MCF 10A (cell line): ENCODE results near the gene LIMS2. TPM values are rescaled to one million over a fixed set of nuclear protein-coding genes. Genes with fewer than 3 reads are reported as not detected.

Source experiments
- BruUV-seq: library from RNA; stranded (reverse); fragments of 400-500 nt; replicated peaks from 2 replicates; lab custom pipeline; 2021; lab: Mats Ljungman, UMichigan
- CTCF ChIA-PET: fragments of 300-600 bp; sonication (Branson Sonifier 250); formaldehyde crosslinking; extraction: SDS; loops from one replicate; lab custom pipeline; 2021; ENCODE audit warnings: antibody characterized with exemption, inconsistent platforms; lab: Yijun Ruan, JAX
- POLR2A ChIA-PET: fragments of 300-600, 350-650 bp; sonication (Branson Sonifier 250); formaldehyde crosslinking; extraction: SDS; loops from one replicate; lab custom pipeline; 2020; ENCODE audit warnings: antibody characterized with exemption, inconsistent platforms; lab: Yijun Ruan, JAX
- DNase-seq: peaks from one replicate; pipeline ENCODE4 v3.0.0-alpha.2; 2018; ENCODE audit not compliant: unreplicated experiment
- H3K27ac Mint-ChIP-seq: one replicate; pipeline ENCODE4 v1.8.0; 2022; ENCODE audit warnings: mild to moderate bottlenecking, low read depth, mixed read lengths; ENCODE audit not compliant: unreplicated experiment
- H3K27me3 Mint-ChIP-seq: one replicate; pipeline ENCODE4 v1.8.0; 2022; ENCODE audit warnings: mixed read lengths; ENCODE audit not compliant: insufficient read depth, unreplicated experiment
- H3K36me3 Mint-ChIP-seq: one replicate; pipeline ENCODE4 v1.8.0; 2022; ENCODE audit warnings: mild to moderate bottlenecking, moderate library complexity, mixed read lengths; ENCODE audit not compliant: insufficient read depth, unreplicated experiment
- H3K4me1 Mint-ChIP-seq: one replicate; pipeline ENCODE4 v1.8.0; 2022; ENCODE audit warnings: mixed read lengths; ENCODE audit not compliant: insufficient read depth, unreplicated experiment
- H3K4me3 Mint-ChIP-seq: one replicate; pipeline ENCODE4 v1.8.0; 2022; ENCODE audit warnings: mild to moderate bottlenecking, moderate library complexity, mixed read lengths; ENCODE audit not compliant: unreplicated experiment
- H3K9me3 Mint-ChIP-seq: one replicate; pipeline ENCODE4 v1.8.0; 2022; ENCODE audit warnings: mixed read lengths; ENCODE audit not compliant: unreplicated experiment
- intact Hi-C: fragments of 100-400 bp; cut with micrococcal nuclease; formaldehyde crosslinking; loops from 2 replicates; pipeline ENCODE4 v1.14.1; 2022
- total RNA-seq: library from RNA; stranded (reverse); gene quantifications from 2 replicates; pipeline ENCODE4 v1.2.3, GENCODE V29; 2022
- TF ChIP-seq, protein P1 (sequence below): fragments of 200-600 bp; IDR thresholded peaks from one replicate; pipeline ENCODE4 v1.8.0; 2022; ENCODE audit warnings: antibody characterized with exemption, mild to moderate bottlenecking; ENCODE audit not compliant: unreplicated experiment

Gene LIMS2
- total RNA-seq, 1 experiment from 2014 or later: not detected

DNA sequence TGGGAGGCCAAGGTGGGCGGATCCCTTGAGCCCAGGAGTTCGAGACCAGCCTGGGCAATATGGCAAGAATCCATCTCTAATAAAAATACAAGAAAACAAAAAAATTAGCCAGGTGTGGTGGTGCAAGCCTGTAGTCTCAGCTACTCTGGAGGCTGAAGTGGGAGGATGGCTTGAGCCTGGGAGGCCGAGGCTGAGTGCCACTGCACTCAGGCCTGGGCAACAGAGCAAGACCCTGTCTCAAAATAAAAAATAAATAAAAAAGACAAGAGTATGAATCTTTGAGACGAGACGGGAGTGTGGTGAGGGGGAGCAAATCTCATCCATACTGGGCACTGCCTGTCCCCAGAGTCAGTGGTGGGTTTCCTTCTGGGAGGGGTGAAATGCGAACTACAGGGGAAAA, 17.2 kb downstream of the LIMS2 start:
- BruUV-seq: no TSS peak
- TF ChIP-seq, protein P1, sequence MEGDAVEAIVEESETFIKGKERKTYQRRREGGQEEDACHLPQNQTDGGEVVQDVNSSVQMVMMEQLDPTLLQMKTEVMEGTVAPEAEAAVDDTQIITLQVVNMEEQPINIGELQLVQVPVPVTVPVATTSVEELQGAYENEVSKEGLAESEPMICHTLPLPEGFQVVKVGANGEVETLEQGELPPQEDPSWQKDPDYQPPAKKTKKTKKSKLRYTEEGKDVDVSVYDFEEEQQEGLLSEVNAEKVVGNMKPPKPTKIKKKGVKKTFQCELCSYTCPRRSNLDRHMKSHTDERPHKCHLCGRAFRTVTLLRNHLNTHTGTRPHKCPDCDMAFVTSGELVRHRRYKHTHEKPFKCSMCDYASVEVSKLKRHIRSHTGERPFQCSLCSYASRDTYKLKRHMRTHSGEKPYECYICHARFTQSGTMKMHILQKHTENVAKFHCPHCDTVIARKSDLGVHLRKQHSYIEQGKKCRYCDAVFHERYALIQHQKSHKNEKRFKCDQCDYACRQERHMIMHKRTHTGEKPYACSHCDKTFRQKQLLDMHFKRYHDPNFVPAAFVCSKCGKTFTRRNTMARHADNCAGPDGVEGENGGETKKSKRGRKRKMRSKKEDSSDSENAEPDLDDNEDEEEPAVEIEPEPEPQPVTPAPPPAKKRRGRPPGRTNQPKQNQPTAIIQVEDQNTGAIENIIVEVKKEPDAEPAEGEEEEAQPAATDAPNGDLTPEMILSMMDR: no peak
- POLR2A ChIA-PET: no interaction called here
- DNase-seq: no peak
- Mint-ChIP-seq H3K4me3 (no peak overlapping the region), H3K27ac (no peak overlapping the region), H3K27me3 (no peaks in the 10 kb centered on the region), H3K9me3 (no peaks in the 10 kb centered on the region), H3K36me3 (no peaks in the 10 kb centered on the region), H3K4me1 (no peaks in the 10 kb centered on the region)
- intact Hi-C loops: no loop called here
- CTCF ChIA-PET: no interaction called here

DNA sequence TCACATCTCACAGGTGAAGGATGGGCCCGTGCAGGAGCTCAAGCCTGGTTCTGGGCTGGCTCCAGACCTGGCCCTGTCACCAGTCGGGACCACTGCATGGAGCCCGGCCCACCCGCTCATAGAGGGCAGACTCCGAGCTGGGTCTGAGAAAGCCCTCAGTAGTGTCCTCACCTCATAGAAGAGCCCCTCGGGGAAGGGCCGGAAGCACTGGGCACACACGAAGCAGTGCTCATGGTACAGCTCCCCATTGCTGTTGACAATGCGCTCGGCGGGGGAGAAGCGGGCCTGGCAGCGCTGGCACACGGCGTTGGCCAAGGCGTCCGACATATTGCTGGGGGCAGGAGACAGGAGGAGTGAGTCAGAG, 18.1 kb downstream of the LIMS2 start:
- H3K27ac Mint-ChIP-seq: no peak overlapping the region

DNA sequence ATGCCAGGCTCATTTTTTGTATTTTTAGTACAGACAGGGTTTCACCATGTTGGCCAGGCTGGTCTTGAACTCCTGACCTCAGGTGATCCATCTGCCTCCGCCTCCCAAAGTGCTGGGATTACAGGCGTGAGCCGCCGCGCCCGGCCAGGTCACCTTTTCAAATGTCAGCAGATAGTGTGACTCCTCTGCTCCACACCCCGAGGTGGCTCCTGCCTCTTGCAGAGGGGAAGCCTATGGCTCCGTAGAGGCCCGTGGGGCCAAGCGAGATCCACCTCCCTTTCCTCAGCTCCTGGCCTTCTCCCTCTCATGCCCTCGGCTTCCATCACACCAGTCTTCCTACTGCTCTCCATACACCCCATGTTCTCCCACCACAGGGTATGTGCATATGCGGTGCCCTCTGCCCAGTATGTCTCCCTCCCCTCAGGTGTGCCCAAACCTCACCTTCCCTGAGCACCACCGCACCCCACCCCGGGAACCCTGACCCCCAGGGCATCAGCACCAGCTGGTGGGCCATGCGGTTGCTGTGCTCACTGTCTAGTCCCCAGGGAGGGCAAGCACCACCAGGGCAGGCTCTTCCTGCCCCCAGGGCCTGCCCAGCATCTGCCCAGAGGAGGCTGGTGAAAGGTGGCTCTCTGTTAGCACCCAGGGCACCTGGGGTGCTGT, 18.6 kb downstream of the LIMS2 start:
- no peaks in the 10 kb centered on the region for H3K36me3 Mint-ChIP-seq
- no peaks in the 10 kb centered on the region for H3K27me3 Mint-ChIP-seq
- H3K4me3 Mint-ChIP-seq: no peak overlapping the region
- no peak for DNase-seq
- intact Hi-C loops: no loop called here
- no peaks in the 10 kb centered on the region for H3K4me1 Mint-ChIP-seq
- POLR2A ChIA-PET: no interaction called here
- TF ChIP-seq, protein P1: no peak
- CTCF ChIA-PET: interaction anchor here (0.6 to 0.7 kb wide), 2 partner anchors 28 to 333 kb away, joined by 3 read pairs; no protein-coding TSS in a partner anchor
- no peaks in the 10 kb centered on the region for H3K9me3 Mint-ChIP-seq
- no peak overlapping the region for H3K27ac Mint-ChIP-seq
- BruUV-seq: no TSS peak

More for the DNA sequence above, 18.1 kb downstream of the LIMS2 start:
- no peak for DNase-seq
- Mint-ChIP-seq H3K4me3 (no peak overlapping the region), H3K36me3 (no peaks in the 10 kb centered on the region), H3K4me1 (no peaks in the 10 kb centered on the region), H3K9me3 (no peaks in the 10 kb centered on the region), H3K27me3 (no peaks in the 10 kb centered on the region)
- TF ChIP-seq, protein P1: no peak
- POLR2A ChIA-PET: no interaction called here
- intact Hi-C loops: no loop called here
- BruUV-seq: no TSS peak
- CTCF ChIA-PET: no interaction called here

DNA sequence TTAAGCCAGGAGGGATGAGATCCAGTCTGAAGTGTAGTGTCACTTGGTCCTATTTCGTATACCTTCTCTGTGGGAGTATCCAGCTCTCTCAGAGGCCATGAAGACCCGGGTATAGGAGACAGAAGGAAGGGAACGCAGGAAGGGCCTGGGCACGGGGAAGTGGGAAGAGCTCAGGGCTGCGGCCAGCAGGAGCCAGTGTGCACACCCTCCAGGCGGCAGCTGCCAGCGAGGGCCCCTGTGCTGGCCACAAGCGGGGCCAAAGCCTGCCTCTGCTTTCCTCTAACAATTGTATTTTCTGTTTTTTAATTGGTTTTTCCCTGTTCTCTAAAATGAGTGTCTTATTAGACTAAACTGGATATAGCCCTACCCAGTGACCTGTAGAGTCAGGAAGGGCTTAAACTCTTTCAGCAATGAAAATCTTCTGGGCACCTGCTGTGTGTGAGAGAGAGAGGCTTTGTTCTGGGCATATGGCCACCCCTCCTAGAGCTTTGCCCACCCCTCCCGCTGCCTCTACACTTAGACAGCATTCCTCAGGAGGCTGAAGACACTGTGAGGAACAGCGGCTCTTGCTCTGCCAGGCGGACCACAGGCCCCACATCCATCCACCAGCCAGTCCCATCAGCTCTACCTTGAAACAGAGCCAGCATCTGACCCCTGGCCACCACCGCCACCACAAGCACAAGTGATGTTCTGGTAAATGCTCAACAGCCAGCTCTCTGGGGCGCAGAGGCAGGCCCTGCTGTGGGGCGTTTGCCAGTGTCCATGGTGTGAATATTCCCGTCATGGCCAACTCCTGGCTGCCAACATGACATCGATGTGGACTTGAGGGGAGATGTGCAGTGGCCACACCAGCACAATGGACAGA, 19.9 kb downstream of the LIMS2 start:
- no peak overlapping the region for H3K4me3 Mint-ChIP-seq
- H3K4me1 Mint-ChIP-seq: no peaks in the 10 kb centered on the region
- H3K27me3 Mint-ChIP-seq: no peaks in the 10 kb centered on the region
- H3K36me3 Mint-ChIP-seq: no peaks in the 10 kb centered on the region
- ChIA-PET CTCF (interaction anchor here (0.6 to 0.9 kb wide), 3 partner anchors 27 to 150 kb away, joined by 3 to 4 read pairs (median 3); no protein-coding TSS in a partner anchor), POLR2A (interaction anchor here (0.5 kb wide), 1 partner anchor 42 kb away, joined by 3 read pairs; no protein-coding TSS in a partner anchor)
- TF ChIP-seq, protein P1: no peak
- intact Hi-C loops: no loop called here
- H3K27ac Mint-ChIP-seq: no peak overlapping the region
- BruUV-seq: no TSS peak
- H3K9me3 Mint-ChIP-seq: no peaks in the 10 kb centered on the region
- no peak for DNase-seq
